NCI-H146 treated with DMSO at 0.1 percent for 48 hours (cell line): ENCODE data around the gene FGD3.

Source experiments
- DNase-seq: peaks from one replicate; lab custom pipeline; 2025; ENCODE audit not compliant: unreplicated experiment; lab: John Stamatoyannopoulos, UW

FGD3 gene

GRCh38 chr9:93051680-93052089 is 104.4 kb downstream of the FGD3 start:
- DNase-seq, result no peak

- no peak for DNase-seq
These were observed 105.6 kb downstream of the FGD3 start for GRCh38 chr9:93052791-93053540.

- no peak for DNase-seq
These were observed 106.5 kb downstream of the FGD3 start for GRCh38 chr9:93053781-93054331.

GRCh38 chr9:93054758-93055704 is 107.7 kb downstream of the FGD3 start:
- no peak for DNase-seq

GRCh38 chr9:93057042-93057702 is 109.8 kb downstream of the FGD3 start:
- no peak for DNase-seq

- no peak for DNase-seq
These were observed 110.5 kb downstream of the FGD3 start for GRCh38 chr9:93057703-93058354.

GRCh38 chr9:93058355-93059010 is 111.2 kb downstream of the FGD3 start, which contains the start of gene SUSD3:
Gene SUSD3, plus strand, starts transcription at chr9:93058701. Its CDS starts 42 bp downstream, at chr9:93058743.
- no peak for DNase-seq

- no peak for DNase-seq
These were observed 111.8 kb downstream of the FGD3 start for GRCh38 chr9:93059011-93059714.

- no peak for DNase-seq
These were observed 112.6 kb downstream of the FGD3 start for GRCh38 chr9:93059715-93060578.

- no peak for DNase-seq
These were observed 113.5 kb downstream of the FGD3 start for GRCh38 chr9:93060746-93061259.

GRCh38 chr9:93061260-93061751 is 114.0 kb downstream of the FGD3 start:
- DNase-seq, result no peak

GRCh38 chr9:93061791-93062763 is 114.8 kb downstream of the FGD3 start:
- DNase-seq, result peak; percentile 49

- DNase-seq, result no peak
These were observed 117.2 kb downstream of the FGD3 start for GRCh38 chr9:93064392-93065134.

- no peak for DNase-seq
These were observed 117.9 kb downstream of the FGD3 start for GRCh38 chr9:93065135-93065720.

GRCh38 chr9:93066978-93067603 is 119.8 kb downstream of the FGD3 start:
- no peak for DNase-seq
